ENCODE data around the gene CLEC17A.
"Not testable (repeated sequence)": the region's sequence is repeated elsewhere in the genome, so short reads cannot be mapped to it uniquely, and the experiment has no call there.

CLEC17A gene

GRCh38 chr19:14561249-14561648 is 21.6 kb upstream of the CLEC17A start:
- Histone ChIP-seq H3K4me1 (ENCODE audit: control insufficient read depth, insufficient read depth, low read length) (peaks cover 33% of the 10 kb centered on the region), H3K27me3 (replicated peaks; ENCODE audit: control insufficient read depth, insufficient read depth, low read length) (no peaks in the 10 kb centered on the region), H3K4me3 (ENCODE audit: low read length) (no peak overlapping the region), H3K9ac (ENCODE audit: low read length) (peak overlapping the region; percentile 79), H3K9me3 (ENCODE audit: control insufficient read depth, low read length) (no peaks in the 10 kb centered on the region), H3K36me3 (ENCODE audit: control insufficient read depth, insufficient read depth, low read length, severe bottlenecking) (peaks cover 17% of the 10 kb centered on the region)
- no peak for DNase-seq (ENCODE audit: low read depth)

GRCh38 chr19:14561847-14562351 is 21.0 kb upstream of the CLEC17A start:
- DNase-seq (ENCODE audit: low read depth): peak; percentile 14
- no peak overlapping the region for H3K4me3 ChIP-seq (ENCODE audit: low read length)

GRCh38 chr19:14562660-14563589 is 20.0 kb upstream of the CLEC17A start:
- Histone ChIP-seq H3K9ac (ENCODE audit: low read length) (no peak overlapping the region), H3K36me3 (ENCODE audit: control insufficient read depth, insufficient read depth, low read length, severe bottlenecking) (peaks cover 24% of the 10 kb centered on the region), H3K4me1 (ENCODE audit: control insufficient read depth, insufficient read depth, low read length) (peaks cover 28% of the 10 kb centered on the region), H3K27me3 (replicated peaks; ENCODE audit: control insufficient read depth, insufficient read depth, low read length) (no peaks in the 10 kb centered on the region), H3K9me3 (ENCODE audit: control insufficient read depth, low read length) (no peaks in the 10 kb centered on the region), H3K4me3 (ENCODE audit: low read length) (no peak overlapping the region)
- DNase-seq (ENCODE audit: low read depth): no peak

More at GRCh38 chr19:14561847-14562351, 21.0 kb upstream of the CLEC17A start:
- no peaks in the 10 kb centered on the region for H3K9me3 ChIP-seq (ENCODE audit: control insufficient read depth, low read length)
- peaks cover 28% of the 10 kb centered on the region for H3K4me1 ChIP-seq (ENCODE audit: control insufficient read depth, insufficient read depth, low read length)
- peaks cover 17% of the 10 kb centered on the region for H3K36me3 ChIP-seq (ENCODE audit: control insufficient read depth, insufficient read depth, low read length, severe bottlenecking)
- H3K9ac ChIP-seq (ENCODE audit: low read length): peak overlapping the region; percentile 79
- no peaks in the 10 kb centered on the region for H3K27me3 ChIP-seq (replicated peaks; ENCODE audit: control insufficient read depth, insufficient read depth, low read length)

- Histone ChIP-seq H3K9me3 (ENCODE audit: control insufficient read depth, low read length) (no peaks in the 10 kb centered on the region), H3K4me3 (ENCODE audit: low read length) (no peak overlapping the region), H3K4me1 (ENCODE audit: control insufficient read depth, insufficient read depth, low read length) (peaks cover 28% of the 10 kb centered on the region), H3K9ac (ENCODE audit: low read length) (no peak overlapping the region), H3K36me3 (ENCODE audit: control insufficient read depth, insufficient read depth, low read length, severe bottlenecking) (peaks cover 24% of the 10 kb centered on the region), H3K27me3 (replicated peaks; ENCODE audit: control insufficient read depth, insufficient read depth, low read length) (no peaks in the 10 kb centered on the region)
- no peak for DNase-seq (ENCODE audit: low read depth)
These were observed 19.3 kb upstream of the CLEC17A start for GRCh38 chr19:14563590-14563926.

GRCh38 chr19:14563989-14564651 is 18.8 kb upstream of the CLEC17A start:
- no peaks in the 10 kb centered on the region for H3K9me3 ChIP-seq (ENCODE audit: control insufficient read depth, low read length)
- DNase-seq (ENCODE audit: low read depth): no peak

GRCh38 chr19:14564652-14565297 is 18.1 kb upstream of the CLEC17A start:
- peaks cover 24% of the 10 kb centered on the region for H3K36me3 ChIP-seq (ENCODE audit: control insufficient read depth, insufficient read depth, low read length, severe bottlenecking)
- H3K9ac ChIP-seq (ENCODE audit: low read length); DNase-seq (ENCODE audit: low read depth); H3K9me3 ChIP-seq (ENCODE audit: control insufficient read depth, low read length); H3K4me3 ChIP-seq (ENCODE audit: low read length); H3K27me3 ChIP-seq (replicated peaks; ENCODE audit: control insufficient read depth, insufficient read depth, low read length): not testable (repeated sequence)
- H3K4me1 ChIP-seq (ENCODE audit: control insufficient read depth, insufficient read depth, low read length): peaks cover 27% of the 10 kb centered on the region

More at GRCh38 chr19:14563989-14564651, 18.8 kb upstream of the CLEC17A start:
- Histone ChIP-seq H3K4me3 (ENCODE audit: low read length) (no peak overlapping the region), H3K27me3 (replicated peaks; ENCODE audit: control insufficient read depth, insufficient read depth, low read length) (no peaks in the 10 kb centered on the region), H3K4me1 (ENCODE audit: control insufficient read depth, insufficient read depth, low read length) (peaks cover 28% of the 10 kb centered on the region), H3K36me3 (ENCODE audit: control insufficient read depth, insufficient read depth, low read length, severe bottlenecking) (peaks cover 24% of the 10 kb centered on the region), H3K9ac (ENCODE audit: low read length) (no peak overlapping the region)

- peaks cover 24% of the 10 kb centered on the region for H3K36me3 ChIP-seq (ENCODE audit: control insufficient read depth, insufficient read depth, low read length, severe bottlenecking)
These were observed 17.6 kb upstream of the CLEC17A start for GRCh38 chr19:14565298-14565679.

GRCh38 chr19:14565765-14566711 is 16.8 kb upstream of the CLEC17A start:
- H3K4me1 ChIP-seq (ENCODE audit: control insufficient read depth, insufficient read depth, low read length): peaks cover 21% of the 10 kb centered on the region

More at GRCh38 chr19:14565298-14565679, 17.6 kb upstream of the CLEC17A start:
- DNase-seq (ENCODE audit: low read depth): no peak
- peaks cover 22% of the 10 kb centered on the region for H3K4me1 ChIP-seq (ENCODE audit: control insufficient read depth, insufficient read depth, low read length)
- no peak overlapping the region for H3K4me3 ChIP-seq (ENCODE audit: low read length)
- H3K9me3 ChIP-seq (ENCODE audit: control insufficient read depth, low read length): no peaks in the 10 kb centered on the region
- H3K27me3 ChIP-seq (replicated peaks; ENCODE audit: control insufficient read depth, insufficient read depth, low read length): no peaks in the 10 kb centered on the region
- no peak overlapping the region for H3K9ac ChIP-seq (ENCODE audit: low read length)

GRCh38 chr19:14566712-14567077 is 16.2 kb upstream of the CLEC17A start:
- DNase-seq (ENCODE audit: low read depth): no peak
- Histone ChIP-seq H3K4me1 (ENCODE audit: control insufficient read depth, insufficient read depth, low read length) (peaks cover 16% of the 10 kb centered on the region), H3K9ac (ENCODE audit: low read length) (no peak overlapping the region), H3K9me3 (ENCODE audit: control insufficient read depth, low read length) (no peaks in the 10 kb centered on the region), H3K27me3 (replicated peaks; ENCODE audit: control insufficient read depth, insufficient read depth, low read length) (no peaks in the 10 kb centered on the region), H3K4me3 (ENCODE audit: low read length) (no peak overlapping the region), H3K36me3 (ENCODE audit: control insufficient read depth, insufficient read depth, low read length, severe bottlenecking) (peaks cover 24% of the 10 kb centered on the region)

More at GRCh38 chr19:14565765-14566711, 16.8 kb upstream of the CLEC17A start:
- DNase-seq (ENCODE audit: low read depth): no peak
- Histone ChIP-seq H3K9me3 (ENCODE audit: control insufficient read depth, low read length) (no peaks in the 10 kb centered on the region), H3K27me3 (replicated peaks; ENCODE audit: control insufficient read depth, insufficient read depth, low read length) (no peaks in the 10 kb centered on the region), H3K4me3 (ENCODE audit: low read length) (no peak overlapping the region), H3K36me3 (ENCODE audit: control insufficient read depth, insufficient read depth, low read length, severe bottlenecking) (peaks cover 24% of the 10 kb centered on the region), H3K9ac (ENCODE audit: low read length) (no peak overlapping the region)

GRCh38 chr19:14567079-14567478 is 15.8 kb upstream of the CLEC17A start:
- H3K36me3 ChIP-seq (ENCODE audit: control insufficient read depth, insufficient read depth, low read length, severe bottlenecking): peaks cover 24% of the 10 kb centered on the region
- H3K9me3 ChIP-seq (ENCODE audit: control insufficient read depth, low read length): no peaks in the 10 kb centered on the region
- H3K4me3 ChIP-seq (ENCODE audit: low read length): no peak overlapping the region
- H3K27me3 ChIP-seq (replicated peaks; ENCODE audit: control insufficient read depth, insufficient read depth, low read length): no peaks in the 10 kb centered on the region
- no peak overlapping the region for H3K9ac ChIP-seq (ENCODE audit: low read length)
- peaks cover 12% of the 10 kb centered on the region for H3K4me1 ChIP-seq (ENCODE audit: control insufficient read depth, insufficient read depth, low read length)
- DNase-seq (ENCODE audit: low read depth): no peak

All from adipocyte (in vitro differentiated cells).